OCI-LY1 (cell line): ENCODE data around the gene DLGAP4.

Experiments
- EZH2 ChIP-seq: fragments of 200-600 bp; sonication (generic), shearing (Covaris generic); IDR thresholded peaks from 2 replicates; pipeline ENCODE4 v1.8.0; 2017; ENCODE audit warnings: borderline replicate concordance, mixed run types, mild to moderate bottlenecking, antibody characterized with exemption, low read length, moderate library complexity, mixed read lengths
- TF ChIP-seq, protein P1 (sequence below): fragments of 200-600 bp; sonication (generic), shearing (Covaris generic); IDR thresholded peaks from 2 replicates; pipeline ENCODE4 v1.5.1; 2017; ENCODE audit warnings: mild to moderate bottlenecking, antibody characterized with exemption, low read length, moderate library complexity, mixed read lengths

DNA sequence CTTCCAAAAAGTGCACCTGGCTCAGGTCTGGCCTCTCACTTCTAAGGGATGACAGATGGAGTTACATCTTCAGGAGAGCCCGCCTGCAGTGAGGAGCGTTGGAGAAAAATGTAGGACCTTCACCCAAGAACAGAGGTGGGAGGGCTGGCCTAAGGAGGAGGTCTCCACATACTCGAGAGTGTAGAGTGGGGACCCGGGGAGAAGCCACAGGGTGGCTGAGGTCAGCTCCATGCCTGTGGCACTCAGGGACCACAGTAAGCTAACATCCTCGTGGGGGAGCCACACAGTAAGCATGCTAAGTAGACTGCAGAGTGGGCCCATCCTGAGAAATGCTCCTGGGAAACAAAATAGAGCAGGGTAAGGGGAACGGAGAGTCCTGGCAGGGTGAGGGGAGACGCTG lies 45.8 kb upstream of the DLGAP4 start:
- no peak for TF ChIP-seq EZH2
- TF ChIP-seq, protein P1, sequence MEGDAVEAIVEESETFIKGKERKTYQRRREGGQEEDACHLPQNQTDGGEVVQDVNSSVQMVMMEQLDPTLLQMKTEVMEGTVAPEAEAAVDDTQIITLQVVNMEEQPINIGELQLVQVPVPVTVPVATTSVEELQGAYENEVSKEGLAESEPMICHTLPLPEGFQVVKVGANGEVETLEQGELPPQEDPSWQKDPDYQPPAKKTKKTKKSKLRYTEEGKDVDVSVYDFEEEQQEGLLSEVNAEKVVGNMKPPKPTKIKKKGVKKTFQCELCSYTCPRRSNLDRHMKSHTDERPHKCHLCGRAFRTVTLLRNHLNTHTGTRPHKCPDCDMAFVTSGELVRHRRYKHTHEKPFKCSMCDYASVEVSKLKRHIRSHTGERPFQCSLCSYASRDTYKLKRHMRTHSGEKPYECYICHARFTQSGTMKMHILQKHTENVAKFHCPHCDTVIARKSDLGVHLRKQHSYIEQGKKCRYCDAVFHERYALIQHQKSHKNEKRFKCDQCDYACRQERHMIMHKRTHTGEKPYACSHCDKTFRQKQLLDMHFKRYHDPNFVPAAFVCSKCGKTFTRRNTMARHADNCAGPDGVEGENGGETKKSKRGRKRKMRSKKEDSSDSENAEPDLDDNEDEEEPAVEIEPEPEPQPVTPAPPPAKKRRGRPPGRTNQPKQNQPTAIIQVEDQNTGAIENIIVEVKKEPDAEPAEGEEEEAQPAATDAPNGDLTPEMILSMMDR, result no peak
